H1 (cell line): Measurements from ENCODE around the gene SOCS3. TPM values are rescaled to one million over a fixed set of nuclear protein-coding genes. Genes with fewer than 3 reads are reported as not detected.
A peak's percentile ranks its signal among the peaks of the same experiment; 100 is the strongest.

ENCODE experiments used
- CEBPB ChIP-seq: IDR thresholded peaks from 2 replicates; pipeline ENCODE4 v1.6.1; 2012; ENCODE audit warnings: low read depth, low read length
- CHD1 ChIP-seq: IDR thresholded peaks from 2 replicates; pipeline ENCODE4 v1.6.1; 2012; ENCODE audit warnings: low read depth, low read length, improper control_type of control experiment
- EP300 ChIP-seq, 2 experiments: IDR thresholded peaks; 1 replicate in 1 of 2; 2 replicates in 1 of 2; pipeline ENCODE4 v1.6.1; 2011 to 2012; ENCODE audit warnings: low read depth in 2 of 2, low read length in 2 of 2, mild to moderate bottlenecking in 2 of 2, borderline replicate concordance in 1 of 2, inconsistent platforms in 1 of 2, moderate library complexity in 1 of 2
- JUND ChIP-seq: IDR thresholded peaks from 2 replicates; pipeline ENCODE4 v1.6.1; 2011; ENCODE audit warnings: mild to moderate bottlenecking, improper control_type of control experiment, low read length
- PHF8 ChIP-seq: fragments of 200-600 bp; sonication (generic); conservative IDR thresholded peaks from 2 replicates; pipeline ENCODE4 v1.7.1; 2012; ENCODE audit warnings: low read depth, mild to moderate bottlenecking, inconsistent platforms, low read length, moderate library complexity
- RAD21 ChIP-seq, 2 experiments: IDR thresholded peaks in 1 of 2; conservative IDR thresholded peaks in 1 of 2; 2 replicates each; pipeline ENCODE4 v1.6.1; 2011; ENCODE audit warnings: low read depth in 2 of 2, low read length in 2 of 2, improper control_type of control experiment in 1 of 2, inconsistent platforms in 1 of 2, mild to moderate bottlenecking in 1 of 2, moderate library complexity in 1 of 2
- RFX5 ChIP-seq: IDR thresholded peaks from 2 replicates; pipeline ENCODE4 v1.6.1; 2011; ENCODE audit warnings: low read depth, low read length, improper control_type of control experiment, borderline replicate concordance
- SP2 ChIP-seq: IDR thresholded peaks from 2 replicates; pipeline ENCODE4 v1.6.1; 2012; ENCODE audit warnings: mild to moderate bottlenecking, low read length, inconsistent platforms
- TAF1 ChIP-seq: IDR thresholded peaks from 2 replicates; pipeline ENCODE4 v1.6.1; 2011; ENCODE audit warnings: mild to moderate bottlenecking, low read depth, low read length
- TAF7 ChIP-seq: optimal IDR thresholded peaks from 2 replicates; pipeline ENCODE3; 2011; ENCODE audit warnings: low read depth, mild to moderate bottlenecking, inconsistent platforms, low read length, moderate library complexity, borderline replicate concordance
- polyA plus RNA-seq, 7 experiments: library from polyadenylated mRNA; depleted of rRNA in 3 of 7; stranded (reverse) in 5 of 7; unstranded in 2 of 7; fragments of >200 nt in 5 of 7; fragments of 200-250 nt in 2 of 7; gene quantifications; 1 replicate in 5 of 7; 2 replicates in 1 of 7; 4 replicates in 1 of 7; pipeline versions ENCODE4 v1.2.1 to v1.2.3, GENCODE V29; 2011 to 2013; ENCODE audit warnings: missing spikeins in 2 of 7, mixed read lengths in 2 of 7
- total RNA-seq: library from RNA; stranded (reverse); fragmentation: NEBNext Ultra II Directional; extraction: Animal tissue kit (Norgen Biotek cat#: 25700); gene quantifications from 2 replicates; pipeline ENCODE4 v1.2.1, GENCODE V29; 2021
- TF ChIP-seq, protein P1 (sequence below): fragments of 300-600 bp; sonication (generic); IDR thresholded peaks from 2 replicates; pipeline ENCODE4 v1.7.1; 2012; ENCODE audit warnings: low read length, moderate library complexity, mild to moderate bottlenecking, inconsistent platforms; ENCODE audit not compliant: insufficient replicate concordance

SOCS3 gene
- total and polyA plus RNA-seq, 2 of the 8 experiments (the other 6 are each of a cell fraction or from before 2014, with no cell fraction given), result 10.1 to 47.9 TPM

GRCh38 chr17:78351449-78352006 lies 8.3 kb downstream of the SOCS3 start (continued):
- TF ChIP-seq, protein P1, sequence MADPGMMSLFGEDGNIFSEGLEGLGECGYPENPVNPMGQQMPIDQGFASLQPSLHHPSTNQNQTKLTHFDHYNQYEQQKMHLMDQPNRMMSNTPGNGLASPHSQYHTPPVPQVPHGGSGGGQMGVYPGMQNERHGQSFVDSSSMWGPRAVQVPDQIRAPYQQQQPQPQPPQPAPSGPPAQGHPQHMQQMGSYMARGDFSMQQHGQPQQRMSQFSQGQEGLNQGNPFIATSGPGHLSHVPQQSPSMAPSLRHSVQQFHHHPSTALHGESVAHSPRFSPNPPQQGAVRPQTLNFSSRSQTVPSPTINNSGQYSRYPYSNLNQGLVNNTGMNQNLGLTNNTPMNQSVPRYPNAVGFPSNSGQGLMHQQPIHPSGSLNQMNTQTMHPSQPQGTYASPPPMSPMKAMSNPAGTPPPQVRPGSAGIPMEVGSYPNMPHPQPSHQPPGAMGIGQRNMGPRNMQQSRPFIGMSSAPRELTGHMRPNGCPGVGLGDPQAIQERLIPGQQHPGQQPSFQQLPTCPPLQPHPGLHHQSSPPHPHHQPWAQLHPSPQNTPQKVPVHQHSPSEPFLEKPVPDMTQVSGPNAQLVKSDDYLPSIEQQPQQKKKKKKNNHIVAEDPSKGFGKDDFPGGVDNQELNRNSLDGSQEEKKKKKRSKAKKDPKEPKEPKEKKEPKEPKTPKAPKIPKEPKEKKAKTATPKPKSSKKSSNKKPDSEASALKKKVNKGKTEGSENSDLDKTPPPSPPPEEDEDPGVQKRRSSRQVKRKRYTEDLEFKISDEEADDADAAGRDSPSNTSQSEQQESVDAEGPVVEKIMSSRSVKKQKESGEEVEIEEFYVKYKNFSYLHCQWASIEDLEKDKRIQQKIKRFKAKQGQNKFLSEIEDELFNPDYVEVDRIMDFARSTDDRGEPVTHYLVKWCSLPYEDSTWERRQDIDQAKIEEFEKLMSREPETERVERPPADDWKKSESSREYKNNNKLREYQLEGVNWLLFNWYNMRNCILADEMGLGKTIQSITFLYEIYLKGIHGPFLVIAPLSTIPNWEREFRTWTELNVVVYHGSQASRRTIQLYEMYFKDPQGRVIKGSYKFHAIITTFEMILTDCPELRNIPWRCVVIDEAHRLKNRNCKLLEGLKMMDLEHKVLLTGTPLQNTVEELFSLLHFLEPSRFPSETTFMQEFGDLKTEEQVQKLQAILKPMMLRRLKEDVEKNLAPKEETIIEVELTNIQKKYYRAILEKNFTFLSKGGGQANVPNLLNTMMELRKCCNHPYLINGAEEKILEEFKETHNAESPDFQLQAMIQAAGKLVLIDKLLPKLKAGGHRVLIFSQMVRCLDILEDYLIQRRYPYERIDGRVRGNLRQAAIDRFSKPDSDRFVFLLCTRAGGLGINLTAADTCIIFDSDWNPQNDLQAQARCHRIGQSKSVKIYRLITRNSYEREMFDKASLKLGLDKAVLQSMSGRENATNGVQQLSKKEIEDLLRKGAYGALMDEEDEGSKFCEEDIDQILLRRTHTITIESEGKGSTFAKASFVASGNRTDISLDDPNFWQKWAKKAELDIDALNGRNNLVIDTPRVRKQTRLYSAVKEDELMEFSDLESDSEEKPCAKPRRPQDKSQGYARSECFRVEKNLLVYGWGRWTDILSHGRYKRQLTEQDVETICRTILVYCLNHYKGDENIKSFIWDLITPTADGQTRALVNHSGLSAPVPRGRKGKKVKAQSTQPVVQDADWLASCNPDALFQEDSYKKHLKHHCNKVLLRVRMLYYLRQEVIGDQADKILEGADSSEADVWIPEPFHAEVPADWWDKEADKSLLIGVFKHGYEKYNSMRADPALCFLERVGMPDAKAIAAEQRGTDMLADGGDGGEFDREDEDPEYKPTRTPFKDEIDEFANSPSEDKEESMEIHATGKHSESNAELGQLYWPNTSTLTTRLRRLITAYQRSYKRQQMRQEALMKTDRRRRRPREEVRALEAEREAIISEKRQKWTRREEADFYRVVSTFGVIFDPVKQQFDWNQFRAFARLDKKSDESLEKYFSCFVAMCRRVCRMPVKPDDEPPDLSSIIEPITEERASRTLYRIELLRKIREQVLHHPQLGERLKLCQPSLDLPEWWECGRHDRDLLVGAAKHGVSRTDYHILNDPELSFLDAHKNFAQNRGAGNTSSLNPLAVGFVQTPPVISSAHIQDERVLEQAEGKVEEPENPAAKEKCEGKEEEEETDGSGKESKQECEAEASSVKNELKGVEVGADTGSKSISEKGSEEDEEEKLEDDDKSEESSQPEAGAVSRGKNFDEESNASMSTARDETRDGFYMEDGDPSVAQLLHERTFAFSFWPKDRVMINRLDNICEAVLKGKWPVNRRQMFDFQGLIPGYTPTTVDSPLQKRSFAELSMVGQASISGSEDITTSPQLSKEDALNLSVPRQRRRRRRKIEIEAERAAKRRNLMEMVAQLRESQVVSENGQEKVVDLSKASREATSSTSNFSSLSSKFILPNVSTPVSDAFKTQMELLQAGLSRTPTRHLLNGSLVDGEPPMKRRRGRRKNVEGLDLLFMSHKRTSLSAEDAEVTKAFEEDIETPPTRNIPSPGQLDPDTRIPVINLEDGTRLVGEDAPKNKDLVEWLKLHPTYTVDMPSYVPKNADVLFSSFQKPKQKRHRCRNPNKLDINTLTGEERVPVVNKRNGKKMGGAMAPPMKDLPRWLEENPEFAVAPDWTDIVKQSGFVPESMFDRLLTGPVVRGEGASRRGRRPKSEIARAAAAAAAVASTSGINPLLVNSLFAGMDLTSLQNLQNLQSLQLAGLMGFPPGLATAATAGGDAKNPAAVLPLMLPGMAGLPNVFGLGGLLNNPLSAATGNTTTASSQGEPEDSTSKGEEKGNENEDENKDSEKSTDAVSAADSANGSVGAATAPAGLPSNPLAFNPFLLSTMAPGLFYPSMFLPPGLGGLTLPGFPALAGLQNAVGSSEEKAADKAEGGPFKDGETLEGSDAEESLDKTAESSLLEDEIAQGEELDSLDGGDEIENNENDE, result no peak
- no peak for TF ChIP-seq SP2
- no peak for TF ChIP-seq JUND
- peak; percentile 38; the same call in 1 of the 2 replicates for TF ChIP-seq CEBPB
- no peak for TF ChIP-seq CHD1
- TF ChIP-seq RAD21 (IDR thresholded peaks at IDR 0.05 in 1 of 2, conservative IDR thresholded peaks at IDR 0.05 in 1 of 2; ENCODE audit: low read depth in 2 of 2, low read length in 2 of 2), result peak in 1 of 2 experiments; percentile 16; a peak in 2 of 4 replicates
- TF ChIP-seq RFX5, result no peak
- no peak for TF ChIP-seq PHF8
- TF ChIP-seq TAF7, result no peak
- TF ChIP-seq TAF1, result 0 out of 2 replicates have a peak, but pooled peaks have one; percentile 16
- TF ChIP-seq EP300 (IDR thresholded peaks at IDR 0.05; ENCODE audit: borderline replicate concordance in 1 of 2, low read depth in 2 of 2, low read length in 2 of 2), result no peak
